Stimulated activated CD8-positive, alpha-beta memory T cell treated with anti-CD3 and anti-CD28 coated beads, Interleukin-7, amount 100 ng/mL, for 4 hours (primary cell): ENCODE data around the gene KCNIP3.

ENCODE experiments used
- DNase-seq, 2 donors: peaks; one replicate each; pipeline ENCODE4 v3.0.0-alpha.2; 2020; ENCODE audit warnings: low read depth in 2 of 2

KCNIP3 gene

GRCh38 chr2:95314598-95314963 lies 17.4 kb downstream of the KCNIP3 start:
- no peak for DNase-seq

GRCh38 chr2:95314964-95315611 lies 17.9 kb downstream of the KCNIP3 start:
- no peak for DNase-seq

- no peak for DNase-seq
These were observed 18.8 kb downstream of the KCNIP3 start for GRCh38 chr2:95315801-95316411.

- DNase-seq, result no peak
These were observed 19.4 kb downstream of the KCNIP3 start for GRCh38 chr2:95316466-95317122.

- no peak for DNase-seq
These were observed 20.0 kb downstream of the KCNIP3 start for GRCh38 chr2:95317123-95317500.

GRCh38 chr2:95317665-95318425 lies 20.7 kb downstream of the KCNIP3 start:
- DNase-seq, result no peak

- no peak for DNase-seq
These were observed 21.5 kb downstream of the KCNIP3 start for GRCh38 chr2:95318431-95319220.

- no peak for DNase-seq
These were observed 22.6 kb downstream of the KCNIP3 start for GRCh38 chr2:95319481-95320343.

GRCh38 chr2:95320344-95320712 lies 23.2 kb downstream of the KCNIP3 start:
- DNase-seq, result no peak

GRCh38 chr2:95320986-95321767 lies 24.0 kb downstream of the KCNIP3 start:
- no peak for DNase-seq

GRCh38 chr2:95323347-95324155 lies 26.4 kb downstream of the KCNIP3 start:
- no peak for DNase-seq

- no peak for DNase-seq
These were observed 27.9 kb downstream of the KCNIP3 start for GRCh38 chr2:95325026-95325425.

- DNase-seq, result no peak
These were observed 28.7 kb downstream of the KCNIP3 start for GRCh38 chr2:95325590-95326432.

- DNase-seq, result no peak
These were observed 29.4 kb downstream of the KCNIP3 start for GRCh38 chr2:95326433-95327140.

GRCh38 chr2:95327861-95328260 lies 30.7 kb downstream of the KCNIP3 start:
- no peak for DNase-seq

- no peak for DNase-seq
These were observed 31.4 kb downstream of the KCNIP3 start for GRCh38 chr2:95328358-95329125.

- DNase-seq, result no peak
These were observed 32.3 kb downstream of the KCNIP3 start for GRCh38 chr2:95329401-95329800.
